DND-41 (cell line): ENCODE measurements around the gene SH3TC2.

Experiments
- CTCF ChIP-seq: IDR thresholded peaks from 2 replicates; pipeline ENCODE4 v1.5.1; 2012; ENCODE audit warnings: borderline replicate concordance, low read length, moderate library complexity, mild to moderate bottlenecking; ENCODE audit not compliant: poor library complexity, severe bottlenecking; ENCODE audit errors: extremely low read depth
- EZH2 ChIP-seq: IDR thresholded peaks from 3 replicates; pipeline ENCODE4 v1.6.1; 2012; ENCODE audit warnings: borderline replicate concordance, low read depth, mild to moderate bottlenecking, moderate library complexity, low read length, inconsistent platforms; ENCODE audit not compliant: severe bottlenecking

- TF ChIP-seq CTCF (no peak), EZH2 (no peak)
Observed at GRCh38 chr5:149049371-149049781, 13.5 kb downstream of the SH3TC2 start.
